GM12878 (cell line): ENCODE data around the gene C10orf67. TPM values are rescaled to one million over a fixed set of nuclear protein-coding genes. Genes with fewer than 3 reads are reported as not detected.
A peak's percentile ranks its signal among the peaks of the same experiment; 100 is the strongest.

Experiments
- ATAC-seq: fragments of 200-7000 bp; cut with Tn5 transposase; 3 replicates; pipeline ENCODE4 v1.9.1; 2020; ENCODE audit warnings: mild to moderate bottlenecking, moderate library complexity
- BruUV-seq: library from RNA; stranded (reverse); fragments of 400-500 nt; replicated peaks from 2 replicates; lab custom pipeline; 2021; lab: Mats Ljungman, UMichigan
- CTCF ChIA-PET: fragments of 300-600 bp; sonication (Branson Sonifier 250); formaldehyde crosslinking; extraction: SDS; loops from one replicate; lab custom pipeline; 2021; ENCODE audit warnings: inconsistent platforms; lab: Yijun Ruan, JAX
- POLR2A ChIA-PET: fragments of 350-600 bp; formaldehyde crosslinking; extraction: SDS; loops from one replicate; lab custom pipeline; 2021; ENCODE audit warnings: inconsistent platforms; lab: Charles Lee
- RAD21 ChIA-PET: fragments of 300-600 bp; sonication (Branson Sonifier 250); formaldehyde crosslinking; loops from one replicate; lab custom pipeline; 2023; ENCODE audit warnings: antibody characterized with exemption; ENCODE audit not compliant: unreplicated experiment; lab: Charles Lee
- SMC1A ChIA-PET: fragments of 300-600 bp; sonication (Branson Sonifier 250); formaldehyde crosslinking; loops from one replicate; lab custom pipeline; 2023; ENCODE audit not compliant: unreplicated experiment, uncharacterized antibody; lab: Charles Lee
- DNase-seq: peaks from one replicate; pipeline ENCODE4 v3.0.0-alpha.2; 2011; ENCODE audit warnings: low read depth, low spot score
- FAIRE-seq: peaks from 3 replicates; lab custom pipeline; 2011; peaks lifted over from hg19 to GRCh38; lab: Jason Lieb, UNC
- H2AFZ ChIP-seq: 2 replicates; pipeline ENCODE4 v1.6.0; 2011; ENCODE audit warnings: low read depth, low read length, control low read depth; ENCODE audit not compliant: control insufficient read depth
- H3K27ac ChIP-seq: 2 replicates; pipeline ENCODE4 v1.5.1; 2011; ENCODE audit warnings: control low read depth; ENCODE audit not compliant: control insufficient read depth, insufficient read depth
- H3K27me3 ChIP-seq, 2 experiments: replicated peaks in 1 of 2; 2 replicates each; pipeline versions ENCODE4 v1.6.0 to v1.6.1; 2011; ENCODE audit warnings: low read length in 1 of 2; ENCODE audit not compliant: control insufficient read depth in 2 of 2, insufficient read depth in 2 of 2
- H3K36me3 ChIP-seq, 2 experiments: 2 replicates each; pipeline ENCODE4 v1.5.1; 2011; ENCODE audit warnings: low read length in 1 of 2; ENCODE audit not compliant: control insufficient read depth in 2 of 2, insufficient read depth in 2 of 2
- H3K4me1 ChIP-seq: 2 replicates; pipeline ENCODE4 v1.6.1; 2011; ENCODE audit warnings: mild to moderate bottlenecking, low read length, moderate library complexity, mixed read lengths; ENCODE audit not compliant: control insufficient read depth, insufficient read depth
- H3K4me2 ChIP-seq: 2 replicates; pipeline ENCODE4 v1.6.0; 2011; ENCODE audit warnings: control low read depth; ENCODE audit not compliant: control insufficient read depth, insufficient read depth
- H3K4me3 ChIP-seq: fragments of 200-600 bp; sonication (generic); 2 replicates; pipeline ENCODE4 v1.5.1; 2016
- H3K79me2 ChIP-seq: 2 replicates; pipeline ENCODE4 v1.6.0; 2011; ENCODE audit warnings: low read length; ENCODE audit not compliant: control insufficient read depth, insufficient read depth
- H3K9ac ChIP-seq: 2 replicates; pipeline ENCODE4 v1.8.0; 2011; ENCODE audit warnings: low read length, control low read depth, mixed read lengths; ENCODE audit not compliant: control insufficient read depth, insufficient read depth
- H3K9me3 ChIP-seq: replicated peaks from 3 replicates; pipeline ENCODE4 v1.5.1; 2011; ENCODE audit warnings: mild to moderate bottlenecking, low read length; ENCODE audit not compliant: control insufficient read depth, insufficient read depth
- H4K20me1 ChIP-seq: 2 replicates; pipeline ENCODE4 v1.6.0; 2011; ENCODE audit not compliant: control insufficient read depth, insufficient read depth
- CBX3 ChIP-seq: fragments of 200-600 bp; sonication (generic); IDR thresholded peaks from 2 replicates; pipeline ENCODE4 v1.6.1; 2016; ENCODE audit warnings: low read depth, borderline replicate concordance
- GATAD2B ChIP-seq: fragments of 450-650 bp; conservative IDR thresholded peaks from 2 replicates; pipeline ENCODE4 v1.6.1; 2017; ENCODE audit warnings: low read depth, mild to moderate bottlenecking, moderate library complexity
- KLF5 ChIP-seq: fragments of 450-650 bp; IDR thresholded peaks from 2 replicates; pipeline ENCODE4 v1.6.1; 2014; ENCODE audit warnings: mild to moderate bottlenecking; ENCODE audit not compliant: partially characterized antibody
- RAD21 ChIP-seq: IDR thresholded peaks from 2 replicates; pipeline ENCODE4 v1.6.1; 2011; ENCODE audit warnings: mild to moderate bottlenecking, low read depth, low read length, moderate library complexity; ENCODE audit not compliant: insufficient read depth
- SMAD5 ChIP-seq: IDR thresholded peaks from 2 replicates; pipeline ENCODE4 v1.6.1; 2016; ENCODE audit warnings: antibody characterized with exemption, low read depth
- SMC3 ChIP-seq: IDR thresholded peaks from 2 replicates; pipeline ENCODE4 v1.6.1; 2011; ENCODE audit warnings: low read length, improper control_type of control experiment, borderline replicate concordance
- YY1 ChIP-seq: IDR thresholded peaks from 2 replicates; pipeline ENCODE4 v1.6.1; 2011; ENCODE audit warnings: low read depth, mild to moderate bottlenecking, low read length
- ZNF24 ChIP-seq: fragments of 450-650 bp; IDR thresholded peaks from 2 replicates; pipeline ENCODE4 v1.6.1; 2017; ENCODE audit warnings: antibody characterized with exemption, mild to moderate bottlenecking
- ZNF274 ChIP-seq: IDR thresholded peaks from one replicate; pipeline ENCODE4 v1.8.0; 2011; ENCODE audit not compliant: insufficient read length, insufficient read depth
- ZZZ3 ChIP-seq: IDR thresholded peaks from 2 replicates; pipeline ENCODE4 v1.6.1; 2011; ENCODE audit warnings: low read depth; ENCODE audit not compliant: control insufficient read depth, insufficient read length
- WGBS: methylation state at CpG from one replicate; pipeline ENCODE4 v1.1.6; 2016; ENCODE audit warnings: low lambda C conversion rate; ENCODE audit not compliant: insufficient replicate concordance, insufficient coverage; ENCODE audit errors: missing lambda C conversion rate; 5-methylcytosine and 5-hydroxymethylcytosine counted together
- in situ Hi-C: fragments of 300-500 bp; cut with MboI; formaldehyde crosslinking; loops from 9 replicates; pipeline ENCODE4 v1.14.3; 2018; ENCODE audit warnings: mixed read lengths
- intact Hi-C: fragments of 100-400 bp; cut with micrococcal nuclease; formaldehyde crosslinking; loops from one replicate; pipeline ENCODE4 v1.14.2; 2022; ENCODE audit not compliant: unreplicated experiment
- polyA plus RNA-seq, 11 experiments: library from polyadenylated mRNA; depleted of rRNA in 4 of 11; unstranded in 6 of 11; stranded (reverse) in 5 of 11; fragments of >200 nt; fragmentation: Nextera tagmentation in 4 of 11; fragmentation: Illumina TruSeq in 1 of 11; extraction: Ambion mirVana in 4 of 11; extraction: Trizol in 1 of 11; gene quantifications; 1 replicate in 1 of 11; 2 replicates in 10 of 11; pipeline versions ENCODE4 v1.2.1 to v1.2.3, GENCODE V29; 2011 to 2016; ENCODE audit warnings: inconsistent platforms in 2 of 11, missing spikeins in 2 of 11, low read depth in 1 of 11
- total RNA-seq, 4 experiments: library from RNA; depleted of rRNA in 3 of 4; stranded (reverse); fragments of >200 nt in 3 of 4; fragmentation: Illumina TruSeq in 1 of 4; extraction: Trizol in 1 of 4; gene quantifications; 2 replicates each; pipeline versions ENCODE4 v1.2.1 to v1.2.3, GENCODE V29; 2013 to 2021
- TF ChIP-seq, protein P1 (sequence below), 3 experiments: IDR thresholded peaks in 2 of 3; conservative IDR thresholded peaks in 1 of 3; 2 replicates each; pipeline ENCODE4 v1.5.1; 2011; ENCODE audit warnings: low read depth in 3 of 3, low read length in 3 of 3, mild to moderate bottlenecking in 3 of 3, control low read depth in 2 of 3, moderate library complexity in 2 of 3, inconsistent platforms in 1 of 3, mixed read lengths in 1 of 3; ENCODE audit not compliant: control insufficient read depth in 2 of 3, insufficient read depth in 1 of 3; ENCODE audit errors: extremely low read depth in 1 of 3

C10orf67 gene
- total and polyA plus RNA-seq, 10 of the 15 experiments (the other 5 are each of a cell fraction or from before 2014, with no cell fraction given), result 0.06 TPM; not detected in 9

DNA sequence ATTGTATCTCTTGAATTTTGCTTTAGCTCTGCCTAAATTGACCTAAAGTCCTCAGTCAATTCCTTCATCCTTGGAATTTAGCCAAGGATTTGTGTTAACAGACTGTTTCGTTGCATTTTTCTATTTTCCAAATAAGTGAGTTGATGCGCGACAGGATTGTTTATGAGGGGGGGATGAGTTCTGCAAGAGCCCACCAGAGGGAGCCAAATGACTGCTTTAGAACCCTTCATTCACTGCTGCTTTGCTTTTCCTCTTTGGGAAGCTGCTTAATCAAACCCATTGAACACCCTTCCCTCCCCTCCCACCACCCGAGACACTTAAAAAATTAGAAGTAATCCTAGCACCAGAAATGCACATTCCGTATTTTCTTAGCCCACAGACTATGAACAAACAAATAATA, 186.2 kb downstream of the C10orf67 start:
- Histone ChIP-seq H3K9me3 (no peaks in the 10 kb centered on the region), H3K27ac (no peak overlapping the region), H3K4me2 (peak overlapping the region; percentile 51), H3K36me3 (no peaks in the 10 kb centered on the region), H3K79me2 (no peaks in the 10 kb centered on the region), H3K4me1 (peaks cover 6% of the 10 kb centered on the region; the same call in 1 of the 2 replicates), H3K27me3 (peaks cover 0 to 4% of the 10 kb centered on the region in 2 experiments; a peak in 1 of 4 replicates), H3K9ac (no peak overlapping the region), H2AFZ (peak overlapping the region; percentile 52; the same call in 1 of the 2 replicates), H4K20me1 (no peaks in the 10 kb centered on the region), H3K4me3 (no peak overlapping the region)
- TF ChIP-seq RAD21, result peak; percentile 76
- peak; percentile 68; the same call in 1 of the 2 replicates for TF ChIP-seq SMC3
- no peak for TF ChIP-seq CBX3
- TF ChIP-seq ZZZ3, result no peak
- 0 out of 2 replicates have a peak, but pooled peaks have one; percentile 10 for TF ChIP-seq YY1
- TF ChIP-seq KLF5, result no peak
- TF ChIP-seq GATAD2B, result no peak
- 0 out of 2 replicates have a peak, but pooled peaks have one; percentile 7 for TF ChIP-seq ZNF24
- TF ChIP-seq ZNF274, result no peak
- no peak for TF ChIP-seq SMAD5
- TF ChIP-seq, protein P1, sequence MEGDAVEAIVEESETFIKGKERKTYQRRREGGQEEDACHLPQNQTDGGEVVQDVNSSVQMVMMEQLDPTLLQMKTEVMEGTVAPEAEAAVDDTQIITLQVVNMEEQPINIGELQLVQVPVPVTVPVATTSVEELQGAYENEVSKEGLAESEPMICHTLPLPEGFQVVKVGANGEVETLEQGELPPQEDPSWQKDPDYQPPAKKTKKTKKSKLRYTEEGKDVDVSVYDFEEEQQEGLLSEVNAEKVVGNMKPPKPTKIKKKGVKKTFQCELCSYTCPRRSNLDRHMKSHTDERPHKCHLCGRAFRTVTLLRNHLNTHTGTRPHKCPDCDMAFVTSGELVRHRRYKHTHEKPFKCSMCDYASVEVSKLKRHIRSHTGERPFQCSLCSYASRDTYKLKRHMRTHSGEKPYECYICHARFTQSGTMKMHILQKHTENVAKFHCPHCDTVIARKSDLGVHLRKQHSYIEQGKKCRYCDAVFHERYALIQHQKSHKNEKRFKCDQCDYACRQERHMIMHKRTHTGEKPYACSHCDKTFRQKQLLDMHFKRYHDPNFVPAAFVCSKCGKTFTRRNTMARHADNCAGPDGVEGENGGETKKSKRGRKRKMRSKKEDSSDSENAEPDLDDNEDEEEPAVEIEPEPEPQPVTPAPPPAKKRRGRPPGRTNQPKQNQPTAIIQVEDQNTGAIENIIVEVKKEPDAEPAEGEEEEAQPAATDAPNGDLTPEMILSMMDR (IDR thresholded peaks at IDR 0.05 in 2 of 3, conservative IDR thresholded peaks at IDR 0.05 in 1 of 3; ENCODE audit: control insufficient read depth in 2 of 3, extremely low read depth in 1 of 3, insufficient read depth in 1 of 3, low read depth in 3 of 3, low read length in 3 of 3), result peak; percentile 84 to 87 (median 86); a peak in 5 of 6 replicates
- no TSS peak for BruUV-seq
- SMC1A ChIA-PET, result interaction anchor here (0.6 to 2.3 kb wide), 9 partner anchors 10 to 937 kb away, joined by 3 to 19 read pairs (median 4); no protein-coding TSS in a partner anchor
- in situ Hi-C loops, result loop anchor here (5.0 kb wide), 1 partner anchor 134 kb away; no protein-coding TSS in a partner anchor
- POLR2A ChIA-PET, result no interaction called here
- ATAC-seq (peak; percentile 78), FAIRE-seq (peak; percentile 86), DNase-seq (no peak)
- WGBS, result 0% methylated on average over 5 of the region's 5 CpGs
- RAD21 ChIA-PET, result interaction anchor here (0.7 to 2.5 kb wide), 6 partner anchors 107 to 1344 kb away, joined by 3 to 24 read pairs (median 4); no protein-coding TSS in a partner anchor
- CTCF ChIA-PET, result interaction anchor here (0.7 to 6.7 kb wide), 22 partner anchors 9 to 1460 kb away, joined by 3 to 106 read pairs (median 3); no protein-coding TSS in a partner anchor
- intact Hi-C loops, result loop anchor here (1.0 to 5.0 kb wide), 7 partner anchors 135 to 1399 kb away; no protein-coding TSS in a partner anchor
